Parathyroid adenoma (tissue), 2 donors: ENCODE data around the gene FBN3.

Experiments
- H2AFZ ChIP-seq: fragments of 300-600 bp; sonication (generic); one replicate; pipeline ENCODE4 v1.7.0; 2017; ENCODE audit warnings: antibody characterized with exemption, mild to moderate bottlenecking
- H3K27ac ChIP-seq: fragments of 300-600 bp; sonication (generic); one replicate; pipeline ENCODE4 v1.7.0; 2017
- H3K27me3 ChIP-seq: fragments of 300-600 bp; sonication (generic); one replicate; pipeline ENCODE4 v1.7.0; 2017; ENCODE audit warnings: low read length; ENCODE audit not compliant: control insufficient read depth, insufficient read depth
- H3K36me3 ChIP-seq: fragments of 300-600 bp; sonication (generic); one replicate; pipeline ENCODE4 v1.7.0; 2017; ENCODE audit warnings: low read length; ENCODE audit not compliant: control insufficient read depth, insufficient read depth
- H3K4me1 ChIP-seq: fragments of 300-600 bp; sonication (generic); one replicate; pipeline ENCODE4 v1.7.0; 2017; ENCODE audit warnings: control low read depth
- H3K4me2 ChIP-seq: fragments of 300-600 bp; sonication (generic); one replicate; pipeline ENCODE4 v1.7.0; 2017; ENCODE audit warnings: low read length
- H3K4me3 ChIP-seq: fragments of 300-600 bp; sonication (generic); one replicate; pipeline ENCODE4 v1.7.0; 2017; ENCODE audit warnings: low read depth, low read length
- H3K79me2 ChIP-seq: fragments of 300-600 bp; sonication (generic); one replicate; pipeline ENCODE4 v1.7.0; 2017; ENCODE audit warnings: control low read depth
- H3K9ac ChIP-seq: fragments of 300-600 bp; sonication (generic); one replicate; pipeline ENCODE4 v1.7.0; 2017; ENCODE audit warnings: mild to moderate bottlenecking
- H3K9me3 ChIP-seq: fragments of 300-600 bp; sonication (generic); one replicate; pipeline ENCODE4 v1.7.0; 2017; ENCODE audit warnings: low read length; ENCODE audit not compliant: control insufficient read depth
- CTCF ChIP-seq: fragments of 300-600 bp; sonication (generic); IDR thresholded peaks from one replicate; pipeline ENCODE4 v1.7.0; 2017; ENCODE audit warnings: antibody characterized with exemption, mild to moderate bottlenecking
- donor health status: primary hyperparathyroidism.

Gene FBN3

DNA sequence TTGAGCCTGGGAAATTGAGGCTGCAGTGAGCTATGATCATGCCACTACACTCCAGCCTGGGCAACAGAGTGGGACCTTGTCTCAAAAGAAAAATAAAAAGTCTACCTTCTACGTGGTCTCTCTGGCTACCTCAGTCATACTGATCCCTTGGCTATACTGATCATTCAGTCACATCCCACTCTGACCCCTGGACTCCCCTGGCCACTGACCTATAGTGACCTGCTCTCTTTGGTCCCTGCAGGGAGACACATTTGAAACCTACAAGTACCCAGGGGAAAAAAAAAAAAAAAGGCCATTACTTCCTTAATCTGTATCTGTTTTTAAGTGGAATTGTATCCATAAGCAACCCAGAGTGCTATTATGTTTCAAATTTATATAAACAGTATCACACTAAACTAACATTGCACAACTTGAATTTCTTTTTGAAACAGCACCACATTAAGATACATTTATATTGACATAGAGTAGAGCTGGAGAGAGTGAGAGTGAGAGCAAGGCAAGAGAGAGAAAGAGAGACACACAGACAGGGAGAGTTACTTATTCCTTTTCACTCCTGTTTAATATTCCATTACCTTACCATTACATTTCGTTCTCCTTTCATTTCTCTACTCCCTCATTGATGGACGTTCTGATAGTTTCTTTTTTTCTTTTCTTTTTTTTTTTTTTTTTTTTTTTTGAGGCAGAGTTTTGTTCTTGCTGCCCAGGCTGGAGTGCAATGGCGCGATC is 36.1 kb upstream of the FBN3 start:
- H3K79me2 ChIP-seq: no peaks in the 10 kb centered on the region
- H3K36me3 ChIP-seq: no peaks in the 10 kb centered on the region
- no peak overlapping the region for H3K9ac ChIP-seq
- no peaks in the 10 kb centered on the region for H3K9me3 ChIP-seq
- H3K27me3 ChIP-seq: no peaks in the 10 kb centered on the region
- no peaks in the 10 kb centered on the region for H3K4me1 ChIP-seq
- no peak overlapping the region for H2AFZ ChIP-seq
- no peak overlapping the region for H3K4me2 ChIP-seq
- no peak for TF ChIP-seq CTCF
- H3K27ac ChIP-seq: no peak overlapping the region
- no peak overlapping the region for H3K4me3 ChIP-seq

- H3K79me2 ChIP-seq: no peaks in the 10 kb centered on the region
- no peaks in the 10 kb centered on the region for H3K4me1 ChIP-seq
- no peaks in the 10 kb centered on the region for H3K9me3 ChIP-seq
- H3K4me3 ChIP-seq: no peak overlapping the region
- no peak overlapping the region for H2AFZ ChIP-seq
- H3K9ac ChIP-seq: no peak overlapping the region
- H3K4me2 ChIP-seq: no peak overlapping the region
- no peaks in the 10 kb centered on the region for H3K27me3 ChIP-seq
- H3K36me3 ChIP-seq: no peaks in the 10 kb centered on the region
- H3K27ac ChIP-seq: no peak overlapping the region
- no peak for TF ChIP-seq CTCF
Observed at GRCh38 chr19:8184274-8184673, 34.9 kb upstream of the FBN3 start.

- H3K9me3 ChIP-seq: no peaks in the 10 kb centered on the region
- no peak overlapping the region for H3K4me2 ChIP-seq
- no peak overlapping the region for H3K27ac ChIP-seq
Observed at GRCh38 chr19:8180018-8180417, 30.6 kb upstream of the FBN3 start.

DNA sequence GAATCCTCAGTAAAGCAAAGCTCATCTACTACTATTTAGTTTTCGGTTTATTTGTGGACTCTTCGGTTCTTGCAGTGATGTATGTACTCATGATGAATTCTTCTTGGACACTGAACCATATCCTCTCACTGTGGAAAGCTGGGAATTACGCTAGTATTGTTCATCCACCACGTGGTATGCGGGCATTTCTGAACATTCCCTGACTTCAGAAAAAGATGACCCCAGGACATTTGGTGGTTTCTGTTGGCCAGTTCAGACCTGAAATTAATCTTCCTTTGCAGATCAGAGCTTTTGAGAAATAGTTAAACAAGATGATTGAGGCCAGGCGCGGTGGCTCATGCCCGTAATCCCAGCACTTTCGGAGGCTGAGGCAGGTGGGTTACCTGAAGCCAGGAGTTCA is 25.3 kb upstream of the FBN3 start:
- H3K27ac ChIP-seq: no peak overlapping the region

More at GRCh38 chr19:8180018-8180417, 30.6 kb upstream of the FBN3 start:
- TF ChIP-seq CTCF: no peak
- no peak overlapping the region for H3K4me3 ChIP-seq
- H3K9ac ChIP-seq: no peak overlapping the region
- peaks cover 2% of the 10 kb centered on the region for H3K4me1 ChIP-seq
- H3K79me2 ChIP-seq: no peaks in the 10 kb centered on the region
- no peaks in the 10 kb centered on the region for H3K36me3 ChIP-seq
- no peak overlapping the region for H2AFZ ChIP-seq
- no peaks in the 10 kb centered on the region for H3K27me3 ChIP-seq

More for the DNA sequence above, 25.3 kb upstream of the FBN3 start:
- H2AFZ ChIP-seq: no peak overlapping the region
- no peak overlapping the region for H3K4me3 ChIP-seq
- H3K36me3 ChIP-seq: no peaks in the 10 kb centered on the region
- H3K27me3 ChIP-seq: no peaks in the 10 kb centered on the region
- no peak overlapping the region for H3K9ac ChIP-seq
- H3K79me2 ChIP-seq: no peaks in the 10 kb centered on the region
- H3K4me1 ChIP-seq: peaks cover 2% of the 10 kb centered on the region
- TF ChIP-seq CTCF: no peak
- H3K9me3 ChIP-seq: no peaks in the 10 kb centered on the region
- H3K4me2 ChIP-seq: no peak overlapping the region
